Measurements from ENCODE around the gene CCDC172.
"Not testable (repeated sequence)": the region's sequence is repeated elsewhere in the genome, so short reads cannot be mapped to it uniquely, and the experiment has no call there.

The CCDC172 gene

DNA sequence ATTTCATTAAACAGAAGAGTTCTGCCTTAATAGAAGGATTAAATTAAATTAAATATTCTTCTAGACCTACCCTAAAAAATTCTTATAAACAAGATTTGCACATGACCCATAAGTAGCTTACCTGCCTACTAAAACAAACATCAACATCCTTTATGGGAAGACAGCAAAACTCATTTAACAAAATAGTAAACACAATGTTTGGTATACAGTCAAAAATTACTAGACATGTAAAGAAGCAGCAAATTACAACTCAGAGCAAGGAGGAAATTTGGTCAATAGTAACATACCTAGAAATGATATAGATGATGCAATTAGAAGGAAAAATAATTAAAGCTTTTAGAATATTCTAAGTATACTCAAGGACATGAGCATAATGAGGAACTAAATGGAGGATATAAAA, 27.9 kb downstream of the CCDC172 start:
- no peak for DNase-seq

DNA sequence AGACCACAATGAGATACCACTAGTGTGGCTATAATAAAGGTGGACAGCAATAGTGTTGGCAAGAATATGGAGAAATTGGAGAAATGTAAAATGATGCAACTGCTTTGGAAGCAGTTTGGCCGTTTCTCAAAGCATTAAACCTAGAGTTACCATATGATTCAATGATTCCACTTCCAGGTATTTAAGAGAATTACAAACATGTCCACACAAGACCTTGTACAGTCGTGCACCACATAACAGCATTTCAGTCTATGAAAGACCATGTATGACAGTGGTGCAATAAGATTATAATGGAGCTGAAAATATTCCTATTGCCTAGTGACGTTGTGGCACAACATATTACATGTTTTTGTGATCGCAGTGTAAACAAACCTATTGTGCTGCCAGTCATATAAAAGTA, 29.6 kb downstream of the CCDC172 start:
- DNase-seq: no peak

DNA sequence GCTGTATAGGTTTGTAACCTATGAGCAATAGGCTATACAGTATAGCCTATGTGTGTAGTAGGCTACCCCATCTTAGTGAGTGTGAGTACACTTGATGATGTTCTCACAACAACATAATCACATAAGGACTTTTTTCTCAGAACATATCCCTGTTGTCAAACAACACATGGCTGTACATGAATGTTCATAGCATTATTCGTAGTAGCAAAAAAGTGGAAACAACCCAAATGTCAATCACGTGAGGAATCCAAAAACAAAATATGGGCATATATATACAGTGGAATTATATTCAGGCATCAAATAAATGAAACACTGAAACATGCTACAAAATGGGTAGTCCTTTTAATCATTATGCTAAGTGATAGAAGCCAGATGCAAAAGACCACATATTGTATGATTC, 31.1 kb downstream of the CCDC172 start:
- no peak for DNase-seq

DNA sequence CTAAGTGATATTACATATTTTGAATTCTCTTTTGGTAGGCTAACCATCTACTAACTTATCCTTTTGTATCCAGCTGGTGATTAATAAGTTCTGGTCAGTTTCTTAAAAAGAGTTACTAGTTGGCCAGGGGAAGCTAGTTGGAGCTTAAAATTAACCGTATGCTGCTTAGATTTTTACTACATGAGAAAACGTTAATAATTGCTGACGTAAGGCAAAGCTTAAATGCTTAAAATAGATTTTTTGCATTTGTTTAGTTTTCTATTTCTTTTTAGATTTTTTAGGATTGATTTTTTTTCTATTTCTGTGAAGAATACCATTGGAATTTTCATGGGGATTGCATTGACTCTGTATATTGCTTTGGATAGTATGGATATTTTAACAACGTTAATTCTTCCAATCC, 32.6 kb downstream of the CCDC172 start:
- DNase-seq: no peak

DNA sequence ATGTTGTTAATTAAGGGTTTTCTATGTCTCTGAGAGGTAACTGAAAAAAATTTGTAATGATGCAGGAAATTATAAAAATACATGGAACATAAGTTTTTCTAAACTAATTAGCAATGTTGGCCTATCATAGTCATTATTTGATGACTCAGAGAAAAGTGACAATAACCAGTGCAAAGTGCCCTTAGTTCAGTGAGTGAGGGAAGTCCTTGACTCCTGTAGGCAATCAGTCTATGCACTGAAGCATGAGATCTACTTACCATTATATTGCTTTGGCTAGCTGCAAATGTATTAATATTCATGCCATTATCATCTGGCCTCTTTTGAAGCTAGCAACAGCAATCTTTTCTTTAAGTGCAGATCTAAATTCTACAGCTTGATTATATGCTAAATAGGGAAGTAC, 40.6 kb downstream of the CCDC172 start:
- no peak for DNase-seq

DNA sequence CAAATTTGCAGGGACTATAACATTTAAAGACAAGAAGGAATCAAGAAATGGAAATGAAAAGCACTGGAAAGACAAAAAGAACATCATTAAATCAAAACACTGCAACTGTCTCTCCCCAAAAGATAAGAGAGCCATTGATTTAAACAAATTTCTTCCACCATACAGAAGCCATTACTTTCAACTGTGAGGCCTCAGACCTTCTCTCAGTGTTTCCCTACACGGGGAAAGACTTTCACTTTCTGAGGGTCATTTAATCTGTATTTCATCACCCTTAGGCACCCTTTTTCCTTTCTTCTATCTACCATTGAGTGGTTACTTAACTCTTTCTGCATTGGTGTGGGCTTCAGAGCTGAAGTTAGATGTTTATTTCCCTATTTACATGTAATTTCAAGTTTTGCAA, 47.5 kb downstream of the CCDC172 start:
- no peak for DNase-seq

DNA sequence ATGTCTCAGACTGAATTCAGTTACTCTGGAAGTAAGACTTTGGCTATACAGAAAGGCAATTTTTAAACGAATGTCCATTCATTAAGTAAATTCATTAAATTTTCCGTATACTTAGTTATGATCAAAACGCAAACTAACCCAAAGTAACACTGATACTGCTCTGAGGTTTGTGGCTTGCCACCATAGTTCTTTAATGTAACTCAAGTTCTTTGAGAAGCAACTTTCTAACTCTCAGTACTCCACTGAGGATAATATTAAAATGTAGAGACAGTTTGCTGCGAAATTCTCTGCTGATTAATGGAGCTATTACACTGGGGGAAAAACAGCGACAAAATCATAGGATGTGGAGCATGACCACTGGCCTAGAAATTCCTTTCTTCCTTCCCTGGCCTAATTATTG, 58.0 kb downstream of the CCDC172 start:
- DNase-seq: no peak

DNA sequence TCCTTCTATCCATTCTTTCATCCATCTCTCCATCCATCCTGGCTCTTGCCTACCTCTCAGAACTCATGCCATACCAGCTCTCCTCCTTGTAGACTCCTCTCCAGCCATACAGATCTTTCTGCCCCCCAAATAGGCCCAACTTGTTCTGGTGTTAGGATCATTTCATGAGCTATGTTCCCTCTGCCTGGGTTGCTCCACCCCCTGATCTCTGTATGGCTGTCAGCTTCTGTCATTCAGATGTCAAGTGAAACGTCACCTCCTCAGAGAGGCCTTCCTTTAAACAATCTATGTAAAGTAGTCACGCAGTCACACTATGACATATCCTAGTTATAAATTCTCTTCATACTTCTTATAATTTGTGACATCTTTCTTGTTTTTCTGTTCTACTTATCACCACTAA, 61.1 kb downstream of the CCDC172 start:
- DNase-seq: no peak

DNA sequence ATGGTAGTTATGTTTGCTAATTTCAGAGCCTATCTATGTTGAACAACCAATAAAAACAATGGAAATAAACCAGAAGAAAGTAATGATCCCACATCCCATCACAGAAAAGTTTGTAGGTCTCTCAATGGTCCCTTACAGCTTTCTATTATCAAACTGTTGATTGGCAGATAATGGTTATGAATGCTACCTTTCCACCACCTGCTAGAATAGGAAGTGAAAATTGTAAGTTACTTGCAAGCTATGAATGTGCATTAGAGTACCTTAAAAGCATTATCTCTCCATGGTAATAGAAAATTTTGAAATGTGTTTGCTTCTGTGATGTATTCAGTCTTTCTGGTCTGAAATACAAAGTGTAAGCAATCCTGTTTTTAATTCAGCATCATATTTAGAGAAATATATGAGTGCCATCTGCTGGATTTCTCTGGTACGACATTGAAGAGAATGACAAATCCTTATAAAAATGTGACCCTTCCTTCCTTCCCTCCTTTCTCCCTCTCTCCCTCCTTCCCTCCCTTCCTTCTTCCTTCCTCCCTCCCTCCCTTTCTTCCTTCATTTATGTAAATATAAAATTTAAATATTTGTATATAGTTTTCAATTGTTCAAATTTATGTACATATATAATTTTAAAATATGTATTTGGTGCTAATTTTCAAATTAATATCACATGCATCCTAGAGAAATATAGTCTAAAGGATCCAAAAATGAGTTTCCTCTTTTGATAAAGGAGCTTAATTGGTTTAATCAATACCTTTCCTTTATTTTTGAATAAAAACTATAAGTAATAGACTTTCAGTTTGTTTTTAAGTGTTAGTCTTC, 62.0 kb downstream of the CCDC172 start:
- DNase-seq: peak; percentile 20

DNA sequence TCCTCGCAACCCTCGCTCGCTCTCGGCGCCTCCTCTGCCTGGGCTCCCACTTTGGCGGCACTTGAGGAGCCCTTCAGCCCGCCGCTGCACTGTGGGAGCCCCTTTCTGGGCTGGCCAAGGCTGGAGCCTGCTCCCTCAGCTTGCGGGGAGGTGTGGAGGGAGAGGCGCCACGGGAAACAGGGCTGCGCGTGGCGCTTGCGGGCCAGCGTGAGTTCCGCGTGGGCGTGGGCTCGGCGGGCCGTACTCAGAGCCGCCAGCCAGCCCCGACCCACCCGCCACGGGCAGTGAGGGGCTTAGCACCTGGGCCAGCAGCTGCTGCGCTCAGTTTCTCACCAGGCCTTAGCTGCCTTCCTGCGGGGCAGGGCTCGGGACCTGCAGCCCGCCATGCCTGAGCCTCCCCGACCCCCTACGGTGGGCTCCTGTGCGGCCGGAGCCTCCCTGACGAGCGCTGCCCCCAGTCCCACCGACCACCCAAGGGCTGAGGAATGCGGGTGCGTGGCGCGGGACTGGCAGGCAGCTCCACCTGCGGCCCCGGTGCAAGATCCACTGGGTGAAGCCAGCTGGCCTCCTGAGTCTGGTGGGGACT, 69.1 kb downstream of the CCDC172 start:
- not testable (repeated sequence) for DNase-seq

DNA sequence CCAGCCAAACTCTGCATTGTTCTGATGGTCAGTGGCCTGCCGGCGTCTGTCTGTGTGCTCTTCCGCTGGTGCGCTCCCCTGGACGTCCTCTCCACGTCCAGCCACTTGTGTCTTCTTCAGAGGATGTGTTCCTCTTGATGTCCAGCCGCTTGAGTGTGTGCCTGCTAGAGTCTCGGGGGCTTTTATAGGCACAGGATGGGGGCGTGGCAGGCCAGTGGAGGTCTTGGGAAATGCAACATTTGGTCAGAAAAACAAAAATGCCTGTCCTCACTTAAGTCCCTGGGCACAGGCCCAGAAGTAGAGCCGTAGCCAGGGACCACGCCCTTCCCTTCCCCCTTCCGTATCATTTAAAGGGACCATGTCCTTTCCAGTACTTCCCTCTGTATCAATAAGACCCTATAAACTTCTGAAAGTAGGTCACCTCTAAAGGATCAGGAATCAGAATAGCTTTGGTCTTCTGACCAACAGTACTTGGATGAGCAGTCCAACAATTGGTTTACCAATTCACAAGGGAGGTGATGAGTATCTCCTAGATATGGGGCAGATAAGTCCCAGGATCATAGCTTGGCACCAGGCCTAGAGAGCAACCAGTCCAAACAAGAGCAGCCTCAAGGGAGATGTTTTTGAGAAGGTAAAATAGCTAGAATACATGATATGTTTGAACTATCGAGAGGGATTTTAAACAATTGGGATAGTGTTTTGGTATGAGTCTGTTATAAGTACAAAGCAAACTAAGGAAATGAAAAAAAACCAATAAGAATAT, 71.2 kb downstream of the CCDC172 start:
- no peak for DNase-seq

DNA sequence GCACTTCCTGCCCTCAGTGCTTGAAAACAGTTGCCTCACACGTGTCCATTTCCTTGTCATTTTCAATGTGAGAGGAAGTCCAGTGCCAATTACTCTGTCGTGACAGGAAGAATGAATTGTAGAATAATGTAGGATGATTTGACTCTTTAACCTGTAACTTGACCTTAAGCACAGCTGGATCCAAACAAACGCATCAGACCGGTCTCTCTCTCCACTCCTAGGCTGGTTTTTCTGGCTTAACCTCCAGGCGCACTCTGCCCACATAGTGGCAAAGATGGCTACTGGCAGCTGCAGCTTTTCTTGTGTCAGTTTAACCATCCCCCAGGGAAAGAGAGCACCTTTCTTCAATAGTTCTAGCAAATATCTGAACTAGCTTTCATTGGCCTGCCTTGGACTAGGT, 74.0 kb downstream of the CCDC172 start:
- DNase-seq: no peak

DNA sequence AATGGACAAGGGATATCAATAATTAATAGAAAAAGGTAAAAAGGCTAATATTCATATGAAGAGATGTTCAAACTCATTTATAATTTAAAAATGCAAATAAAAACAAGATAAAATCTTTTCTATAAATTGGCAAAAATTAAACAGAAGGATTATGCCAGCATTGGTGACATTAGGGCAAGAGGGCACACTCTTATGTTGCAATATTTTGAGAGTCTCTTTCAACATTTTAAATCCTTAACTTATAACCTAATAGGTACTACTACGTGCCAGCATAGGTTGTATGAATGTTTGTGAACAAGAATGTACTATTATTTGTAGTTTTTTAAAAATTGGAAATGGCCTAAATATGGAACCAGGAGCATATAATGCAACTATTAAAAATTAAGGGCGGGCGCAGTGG, 78.6 kb downstream of the CCDC172 start:
- DNase-seq: no peak

DNA sequence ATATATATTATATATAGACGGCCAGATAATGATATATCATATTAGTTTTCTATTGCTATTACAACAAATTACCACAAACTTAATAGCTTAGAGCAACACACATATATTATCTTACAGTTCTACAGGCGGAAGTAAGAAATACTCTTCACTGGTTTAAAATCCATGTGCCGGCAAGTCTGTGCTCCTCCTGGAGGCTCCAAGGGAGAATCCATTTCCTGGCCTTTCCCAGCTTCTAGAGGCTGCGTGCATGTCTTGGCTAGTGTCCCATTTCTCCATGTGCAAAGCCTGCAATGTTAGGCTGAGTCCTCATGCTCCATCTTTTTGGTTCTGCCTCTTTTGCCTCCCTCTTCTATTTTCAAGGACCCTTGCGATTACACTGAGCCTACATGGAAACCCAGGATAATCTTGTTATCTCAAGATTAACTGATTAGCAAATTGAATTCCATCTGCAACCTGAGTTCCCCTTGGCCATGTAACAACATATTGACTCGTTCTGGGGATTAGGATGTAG, 79.5 kb downstream of the CCDC172 start:
- no peak for DNase-seq

DNA sequence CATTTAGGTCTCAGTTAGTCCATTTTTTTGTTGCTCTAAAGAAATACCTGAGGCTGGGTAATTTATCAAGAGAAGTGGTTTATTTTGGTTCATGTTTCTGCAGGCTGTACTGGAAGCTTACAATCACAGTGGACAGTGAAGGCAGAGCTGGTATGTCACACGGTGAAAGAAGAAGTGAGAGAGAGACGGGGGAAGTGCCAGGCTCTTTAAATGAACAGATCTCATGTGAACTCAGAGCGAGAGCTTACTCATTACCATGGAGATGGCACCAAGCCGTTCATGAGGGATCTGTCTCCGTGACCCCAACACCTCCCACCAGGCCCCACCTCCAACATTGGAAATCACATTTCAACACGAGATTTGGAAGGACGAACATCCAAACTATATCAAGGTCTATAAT, 84.5 kb downstream of the CCDC172 start:
- DNase-seq: no peak

DNA sequence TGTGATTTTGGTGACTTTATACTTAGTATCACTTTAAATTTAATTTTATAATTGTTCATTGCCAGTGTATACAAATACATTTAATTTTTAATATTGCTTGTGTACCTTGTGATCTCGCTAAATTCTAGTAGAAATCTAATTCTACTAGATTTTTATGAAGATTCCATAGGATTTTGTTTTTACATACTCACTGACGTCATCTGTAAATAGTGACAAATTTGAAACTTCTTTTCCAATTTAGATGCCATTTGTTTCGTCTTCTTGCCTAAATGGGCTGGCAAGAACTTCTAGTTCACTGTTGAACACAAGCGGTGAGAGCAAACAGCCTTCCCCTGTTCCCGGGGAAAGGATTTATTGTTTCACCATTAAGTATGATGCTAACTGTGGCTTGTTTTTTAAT, 86.1 kb downstream of the CCDC172 start:
- no peak for DNase-seq

DNA sequence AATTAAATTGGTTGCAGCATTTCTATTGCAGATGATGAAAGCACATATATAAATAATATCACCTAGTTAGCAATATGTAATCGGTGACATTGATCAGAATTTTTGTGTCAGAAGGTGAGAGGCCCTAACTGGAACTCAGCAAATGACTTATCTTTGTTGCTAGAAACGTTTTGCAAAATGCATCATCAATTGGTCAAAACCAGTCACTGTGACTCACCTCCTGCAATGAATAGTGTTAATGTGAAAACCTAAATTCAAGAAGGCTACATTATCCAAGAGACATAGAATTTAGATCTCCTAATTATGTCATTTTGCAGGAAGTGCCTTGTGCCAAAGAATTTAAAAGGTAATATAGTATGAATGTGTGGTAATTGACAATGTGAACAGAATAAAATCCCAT, 93.6 kb downstream of the CCDC172 start:
- DNase-seq: peak; percentile 24

DNA sequence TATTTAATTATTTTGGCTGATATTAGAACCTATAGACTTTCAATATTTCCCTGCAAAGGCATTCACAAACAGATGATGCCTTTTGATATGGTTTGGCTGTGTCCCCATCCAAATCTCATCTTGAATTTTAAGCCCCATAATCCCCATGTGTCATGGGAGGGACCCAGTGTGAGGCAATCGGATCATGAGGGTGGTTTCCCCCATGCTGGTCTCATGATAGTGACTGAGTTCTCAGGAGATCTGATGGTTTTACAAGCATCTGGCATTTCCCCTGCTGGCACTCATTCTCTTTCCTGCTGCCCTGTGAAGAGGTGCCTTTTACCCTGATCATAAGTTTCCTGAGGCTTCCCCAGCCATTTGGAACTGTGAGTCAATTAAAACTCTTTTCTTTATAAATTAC, 94.1 kb downstream of the CCDC172 start:
- DNase-seq: no peak

DNA sequence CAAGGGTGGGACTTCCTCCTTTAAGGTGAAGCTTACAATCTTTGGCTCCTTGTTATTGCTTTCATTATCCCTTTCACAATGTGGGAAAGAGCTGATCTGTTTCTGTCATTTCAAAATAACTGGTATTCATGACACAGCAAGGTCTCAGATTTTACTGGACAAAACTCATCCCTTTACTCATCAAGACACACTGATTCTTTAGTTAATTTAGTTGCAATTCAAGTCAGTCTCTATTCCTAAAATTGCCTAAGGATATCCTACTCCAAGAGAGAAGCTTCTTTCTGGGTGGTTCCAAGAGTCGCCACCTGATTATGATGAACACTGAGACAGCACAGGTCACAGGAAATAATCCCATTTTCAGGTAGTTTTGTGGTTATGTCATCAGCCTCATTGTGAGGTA, 97.6 kb downstream of the CCDC172 start:
- DNase-seq: no peak

DNA sequence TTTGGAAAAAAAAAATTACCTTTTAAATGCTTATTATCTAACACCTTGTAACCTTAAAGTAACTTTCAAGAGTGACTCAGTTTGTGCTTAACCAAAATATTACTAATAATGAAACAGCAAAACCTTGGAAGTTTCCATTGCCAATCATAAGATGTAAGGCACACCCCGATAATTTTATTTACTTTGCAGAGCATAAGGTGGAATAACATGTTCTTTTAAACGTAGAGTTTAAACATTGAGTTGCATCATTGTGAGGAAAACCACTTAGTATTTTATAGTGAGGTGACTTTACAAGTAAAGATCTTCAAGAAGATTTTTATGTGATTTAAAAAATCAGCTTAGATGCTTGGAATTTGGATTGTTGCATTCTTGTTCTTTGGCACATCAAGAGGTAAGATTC, 103.4 kb downstream of the CCDC172 start, which contains the start of gene PNLIPRP3:
Gene PNLIPRP3, plus strand, starts transcription at position 177 of the 400 bp plus-strand sequence. Its CDS starts 166 bp downstream, at position 343.
- DNase-seq: no peak

DNA sequence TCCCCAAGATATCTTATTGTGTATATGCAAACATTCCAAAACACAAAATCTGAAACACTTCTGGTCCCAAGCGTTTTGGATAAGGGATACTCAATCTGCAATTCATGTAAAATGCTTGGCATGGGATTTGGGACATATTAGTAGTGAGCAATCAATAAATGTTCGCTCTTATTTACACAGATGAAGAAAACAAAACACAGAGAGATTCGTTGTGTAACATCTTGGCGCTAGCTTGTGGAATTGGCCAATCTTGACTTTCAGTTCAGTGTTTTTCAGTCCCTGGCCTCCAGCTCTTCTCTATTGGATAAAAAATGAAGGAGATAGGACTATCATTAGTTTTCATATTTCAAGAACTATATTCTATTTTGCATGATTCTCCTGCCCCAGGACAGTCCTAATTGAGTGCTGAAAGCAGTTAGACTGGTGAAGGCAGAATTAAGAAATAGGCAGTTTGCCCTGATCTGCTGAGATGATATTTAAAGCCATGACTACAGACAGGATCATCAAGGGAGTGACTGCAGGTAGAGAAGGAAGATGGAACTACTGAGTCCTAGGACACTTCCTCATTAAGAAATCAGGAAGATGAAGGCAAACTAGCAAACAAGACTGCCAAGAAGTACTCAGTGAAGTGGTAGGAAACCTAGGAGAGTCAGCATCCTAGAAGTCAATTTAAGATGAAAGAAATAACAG, 105.2 kb downstream of the CCDC172 start:
- DNase-seq: no peak

Measured in activated CD4-positive, alpha-beta T cell treated with anti-CD3 and anti-CD28 coated beads, Interleukin-10, Interleukin-2, amounts not matched to agents 100 ng/mL and 50 ng/mL, durations not matched to agents 16 hours and 8 hours (primary cell).